Stimulated activated naive B cell treated with anti-CD40 and anti-IgM and Interleukin-4, amounts not matched to agents 10 μg/mL and 1 μg/mL and 100 μg/mL, for 72 hours (primary cell): ENCODE results near the gene TNC.

ENCODE experiments used
- ATAC-seq, 2 donors: fragments of 150-1000 bp; cut with Tn5 transposase; replicated peaks; 2 replicates each; pipeline ENCODE4 v1.10.0; 2021; ENCODE audit warnings: moderate library complexity in 1 of 2
- DNase-seq: peaks from one replicate; pipeline ENCODE4 v3.0.0; 2021
- H3K27ac Mint-ChIP-seq: one replicate; pipeline ENCODE4 v1.8.0; 2022; ENCODE audit warnings: mild to moderate bottlenecking, mixed read lengths
- H3K27me3 Mint-ChIP-seq, 2 donors: one replicate each; pipeline ENCODE4 v1.8.0; 2022; ENCODE audit warnings: mixed read lengths in 2 of 2
- H3K36me3 Mint-ChIP-seq, 2 donors: one replicate each; pipeline ENCODE4 v1.8.0; 2022; ENCODE audit warnings: mixed read lengths in 2 of 2, mild to moderate bottlenecking in 1 of 2
- H3K4me1 Mint-ChIP-seq, 2 donors: one replicate each; pipeline ENCODE4 v1.8.0; 2022; ENCODE audit warnings: mixed read lengths in 2 of 2, mild to moderate bottlenecking in 1 of 2
- H3K4me3 Mint-ChIP-seq, 2 donors: one replicate each; pipeline ENCODE4 v1.8.0; 2022; ENCODE audit warnings: mild to moderate bottlenecking in 2 of 2, mixed read lengths in 2 of 2, moderate library complexity in 1 of 2
- H3K9me3 Mint-ChIP-seq, 2 donors: one replicate each; pipeline ENCODE4 v1.8.0; 2022; ENCODE audit warnings: mixed read lengths in 2 of 2, mild to moderate bottlenecking in 1 of 2

TNC gene

GRCh38 chr9:115122937-115123336 lies 5.0 kb upstream of the TNC start:
- ATAC-seq (no peak), DNase-seq (no peak)
- peaks cover 5 to 6% of the 10 kb centered on the region in 2 donors for H3K9me3 Mint-ChIP-seq
- H3K4me1 Mint-ChIP-seq: no peaks in the 10 kb centered on the region
- H3K27ac Mint-ChIP-seq: no peak overlapping the region
- H3K36me3 Mint-ChIP-seq: peaks cover 0 to 4% of the 10 kb centered on the region in 2 donors
- H3K27me3 Mint-ChIP-seq: peaks cover 15 to 49% of the 10 kb centered on the region in 2 donors
- no peak overlapping the region for H3K4me3 Mint-ChIP-seq

DNA sequence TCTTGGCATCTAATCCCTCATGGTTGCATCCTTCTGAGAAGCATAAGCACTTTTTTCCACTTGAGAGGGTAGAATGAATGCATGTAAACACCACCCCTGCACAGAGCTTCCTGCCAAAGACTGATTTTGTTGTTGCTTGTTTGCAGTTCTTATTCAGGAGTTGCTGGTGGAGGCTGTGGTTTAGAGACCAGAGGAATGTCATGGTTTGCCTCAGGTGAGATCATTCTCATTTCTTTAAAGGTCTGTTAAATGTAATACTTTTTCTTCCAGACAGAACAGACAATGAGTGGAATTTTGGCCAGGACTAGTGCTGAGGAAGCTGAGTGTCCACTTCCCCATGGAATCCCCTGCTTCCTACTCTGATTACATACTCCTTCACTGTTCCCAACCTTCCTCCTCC lies 3.2 kb upstream of the TNC start:
- H3K27me3 Mint-ChIP-seq: peaks cover 29 to 64% of the 10 kb centered on the region in 2 donors
- no peak for ATAC-seq
- no peak overlapping the region for H3K4me3 Mint-ChIP-seq
- peaks cover 5 to 6% of the 10 kb centered on the region in 2 donors for H3K9me3 Mint-ChIP-seq
- no peak overlapping the region for H3K27ac Mint-ChIP-seq
- H3K4me1 Mint-ChIP-seq: no peaks in the 10 kb centered on the region
- peaks cover 0 to 4% of the 10 kb centered on the region in 2 donors for H3K36me3 Mint-ChIP-seq
- no peak for DNase-seq

GRCh38 chr9:115118879-115119218 lies 892 bp upstream of the TNC start:
- no peaks in the 10 kb centered on the region for H3K36me3 Mint-ChIP-seq
- H3K4me1 Mint-ChIP-seq: no peaks in the 10 kb centered on the region
- H3K27ac Mint-ChIP-seq: no peak overlapping the region
- DNase-seq (no peak), ATAC-seq (no peak)
- no peak overlapping the region for H3K4me3 Mint-ChIP-seq
- H3K27me3 Mint-ChIP-seq: peaks cover 28 to 57% of the 10 kb centered on the region in 2 donors
- H3K9me3 Mint-ChIP-seq: no peaks in the 10 kb centered on the region

- Mint-ChIP-seq H3K9me3 (no peaks in the 10 kb centered on the region), H3K4me3 (no peak overlapping the region), H3K27ac (no peak overlapping the region), H3K36me3 (no peaks in the 10 kb centered on the region), H3K4me1 (no peaks in the 10 kb centered on the region), H3K27me3 (peaks cover 32 to 51% of the 10 kb centered on the region in 2 donors)
- no peak for ATAC-seq
- no peak for DNase-seq
Observed at GRCh38 chr9:115116421-115117284, 1.3 kb downstream of the TNC start.

- Mint-ChIP-seq H3K4me1 (no peaks in the 10 kb centered on the region), H3K4me3 (no peak overlapping the region), H3K36me3 (no peaks in the 10 kb centered on the region), H3K27ac (no peak overlapping the region), H3K9me3 (no peaks in the 10 kb centered on the region), H3K27me3 (peaks cover 32 to 51% of the 10 kb centered on the region in 2 donors)
- DNase-seq: no peak
- ATAC-seq: no peak
Observed at GRCh38 chr9:115115924-115116323, 2.0 kb downstream of the TNC start.

- H3K27me3 Mint-ChIP-seq: peaks cover 30 to 54% of the 10 kb centered on the region in 2 donors
- no peak for DNase-seq
- H3K36me3 Mint-ChIP-seq: no peaks in the 10 kb centered on the region
- no peaks in the 10 kb centered on the region for H3K9me3 Mint-ChIP-seq
- no peaks in the 10 kb centered on the region for H3K4me1 Mint-ChIP-seq
- no peak overlapping the region for H3K27ac Mint-ChIP-seq
- no peak overlapping the region for H3K4me3 Mint-ChIP-seq
- ATAC-seq: no peak
Observed at GRCh38 chr9:115115117-115115880, 2.7 kb downstream of the TNC start.

DNA sequence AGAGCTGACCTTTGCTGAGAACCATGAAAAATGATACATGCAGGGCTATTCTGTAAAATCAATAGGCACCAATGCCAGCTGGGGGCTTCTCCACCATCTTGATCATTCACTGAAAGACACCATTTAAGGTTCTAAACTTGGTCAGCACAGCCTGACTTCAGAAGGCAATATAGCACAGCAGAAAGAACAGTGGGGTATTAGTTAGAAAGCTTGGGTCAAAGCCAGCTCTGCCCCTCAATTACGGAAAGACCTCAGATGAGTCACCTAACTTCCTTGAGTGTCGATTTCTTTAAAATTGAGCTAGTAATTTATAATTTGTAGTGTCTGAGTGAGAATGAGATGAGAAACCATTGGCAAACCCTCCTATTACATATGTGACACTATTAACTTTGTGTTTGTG lies 3.4 kb downstream of the TNC start:
- H3K36me3 Mint-ChIP-seq: no peaks in the 10 kb centered on the region
- H3K27me3 Mint-ChIP-seq: peaks cover 36 to 53% of the 10 kb centered on the region in 2 donors
- H3K4me3 Mint-ChIP-seq: no peak overlapping the region
- ATAC-seq (no peak), DNase-seq (no peak)
- H3K4me1 Mint-ChIP-seq: no peaks in the 10 kb centered on the region
- H3K27ac Mint-ChIP-seq: no peak overlapping the region
- no peaks in the 10 kb centered on the region for H3K9me3 Mint-ChIP-seq

DNA sequence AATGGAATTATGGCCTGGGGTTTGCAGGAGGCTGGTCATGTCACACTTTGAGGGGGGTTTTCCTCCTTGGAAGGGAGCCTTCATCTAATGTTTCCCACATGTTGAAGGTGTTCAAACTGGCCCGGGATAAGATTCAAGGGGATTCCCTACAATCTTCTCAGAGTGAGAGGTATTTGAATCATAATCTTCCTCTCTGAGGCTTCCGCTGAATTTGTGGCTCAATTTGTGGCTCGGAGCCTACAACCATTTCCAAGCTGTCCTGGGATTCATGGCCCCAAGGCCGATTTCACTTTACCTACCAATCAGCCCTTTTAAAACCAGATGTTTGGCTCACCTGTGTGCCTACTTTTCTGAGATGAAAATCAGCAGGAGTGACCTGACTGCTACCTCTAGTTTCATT lies 3.9 kb downstream of the TNC start:
- no peaks in the 10 kb centered on the region for H3K4me1 Mint-ChIP-seq
- H3K27ac Mint-ChIP-seq: no peak overlapping the region
- H3K27me3 Mint-ChIP-seq: peaks cover 36 to 50% of the 10 kb centered on the region in 2 donors
- ATAC-seq: no peak
- no peak for DNase-seq
- no peaks in the 10 kb centered on the region for H3K36me3 Mint-ChIP-seq
- no peaks in the 10 kb centered on the region for H3K9me3 Mint-ChIP-seq
- H3K4me3 Mint-ChIP-seq: no peak overlapping the region

DNA sequence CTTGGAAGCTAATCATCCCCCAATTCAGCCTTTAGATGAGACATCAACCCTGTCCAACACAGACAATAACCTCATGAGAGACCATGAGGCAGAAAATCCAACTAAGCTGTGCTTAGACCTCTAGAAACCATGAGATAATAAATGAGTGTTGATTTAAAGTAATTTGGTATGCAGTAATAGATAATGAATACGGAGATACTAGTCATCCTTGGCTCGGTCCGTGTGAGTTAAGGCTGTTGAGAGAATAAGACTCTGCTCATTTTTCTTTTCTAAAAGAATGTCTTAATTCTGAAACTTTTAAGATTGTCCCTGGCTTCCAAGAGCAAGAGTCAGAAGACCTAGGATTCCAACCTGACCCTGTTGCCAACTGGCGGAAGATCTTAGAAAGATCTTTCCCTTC lies 6.1 kb downstream of the TNC start:
- H3K36me3 Mint-ChIP-seq: no peaks in the 10 kb centered on the region
- ATAC-seq: no peak
- no peaks in the 10 kb centered on the region for H3K9me3 Mint-ChIP-seq

DNA sequence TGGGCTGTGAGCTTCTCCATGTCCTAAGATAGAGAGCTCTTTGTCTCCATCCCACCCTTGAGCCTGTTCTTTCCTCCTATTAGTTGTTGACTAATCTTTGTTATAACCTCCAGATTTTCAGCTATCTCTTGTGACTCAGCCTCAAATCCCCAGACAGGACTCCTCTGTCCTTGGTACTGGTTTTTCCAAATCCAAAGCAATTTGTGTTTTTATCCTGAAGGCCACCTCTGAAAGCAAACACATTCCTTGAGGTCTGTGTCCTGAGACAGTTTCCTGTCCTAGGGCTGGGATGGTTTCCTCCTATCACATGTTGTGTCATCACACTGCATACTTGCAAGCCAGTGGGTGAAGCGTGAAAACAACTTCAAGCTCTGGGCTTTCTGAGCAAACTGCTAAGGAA lies 8.5 kb downstream of the TNC start:
- H3K4me1 Mint-ChIP-seq: peaks cover 0 to 3% of the 10 kb centered on the region in 2 donors
- no peak for DNase-seq
- H3K36me3 Mint-ChIP-seq: no peaks in the 10 kb centered on the region
- no peak overlapping the region for H3K4me3 Mint-ChIP-seq
- peaks cover 27 to 38% of the 10 kb centered on the region in 2 donors for H3K27me3 Mint-ChIP-seq
- H3K9me3 Mint-ChIP-seq: no peaks in the 10 kb centered on the region
- no peak for ATAC-seq
- H3K27ac Mint-ChIP-seq: no peak overlapping the region

More for the DNA sequence above, 6.1 kb downstream of the TNC start:
- Mint-ChIP-seq H3K27me3 (peaks cover 29 to 34% of the 10 kb centered on the region in 2 donors), H3K4me1 (no peaks in the 10 kb centered on the region), H3K4me3 (no peak overlapping the region), H3K27ac (no peak overlapping the region)
- no peak for DNase-seq

- Mint-ChIP-seq H3K27ac (no peak overlapping the region), H3K36me3 (no peaks in the 10 kb centered on the region), H3K4me1 (peaks cover 0 to 3% of the 10 kb centered on the region in 2 donors), H3K4me3 (no peak overlapping the region), H3K27me3 (peaks cover 23 to 41% of the 10 kb centered on the region in 2 donors), H3K9me3 (no peaks in the 10 kb centered on the region)
- ATAC-seq (no peak), DNase-seq (no peak)
Observed at GRCh38 chr9:115107701-115108100, 10.3 kb downstream of the TNC start.

- Mint-ChIP-seq H3K36me3 (no peaks in the 10 kb centered on the region), H3K27ac (no peak overlapping the region), H3K4me1 (peaks cover 0 to 3% of the 10 kb centered on the region in 2 donors), H3K9me3 (no peaks in the 10 kb centered on the region), H3K27me3 (peaks cover 23 to 41% of the 10 kb centered on the region in 2 donors), H3K4me3 (no peak overlapping the region)
- DNase-seq (no peak), ATAC-seq (no peak)
Observed at GRCh38 chr9:115106642-115107041, 11.3 kb downstream of the TNC start.

DNA sequence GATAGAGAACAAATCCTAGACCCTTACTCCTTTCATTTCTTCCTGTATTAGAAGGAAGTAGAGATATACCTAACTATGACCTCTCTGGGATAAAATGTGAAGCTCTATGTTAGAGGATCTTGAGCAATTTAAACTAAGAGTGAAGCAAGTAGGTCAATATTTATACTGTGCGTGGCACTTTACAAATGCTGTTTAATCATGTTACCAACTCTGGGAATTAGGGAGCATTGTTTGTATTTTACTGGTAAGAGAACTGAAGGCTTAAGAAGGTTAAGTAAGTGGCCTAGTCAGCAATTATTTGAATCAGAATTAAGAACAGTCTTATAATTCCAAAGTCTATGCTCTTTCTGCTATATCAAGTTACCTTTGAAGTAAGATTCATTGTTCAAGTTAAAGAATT lies 12.0 kb downstream of the TNC start:
- peaks cover 23 to 44% of the 10 kb centered on the region in 2 donors for H3K27me3 Mint-ChIP-seq
- no peak for ATAC-seq

DNA sequence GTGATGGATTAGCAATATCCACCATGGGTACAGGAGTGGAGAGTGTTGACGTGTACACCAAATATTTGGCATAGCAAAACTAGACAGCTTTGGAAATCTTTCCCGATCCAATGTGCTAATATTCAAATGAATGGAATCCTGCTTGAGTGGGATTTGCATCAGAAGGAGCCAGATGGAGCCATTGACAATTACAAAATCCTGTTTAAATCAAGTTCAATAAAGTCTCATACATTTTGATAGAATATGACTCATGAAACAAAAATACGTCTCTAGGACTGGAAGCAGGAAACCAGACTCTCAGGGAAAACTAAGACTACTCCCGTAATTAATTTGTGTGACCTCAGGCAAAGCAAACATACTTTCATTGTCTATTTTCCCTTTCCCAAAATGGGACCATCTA lies 13.0 kb downstream of the TNC start:
- no peak overlapping the region for H3K4me3 Mint-ChIP-seq
- peaks cover 16 to 40% of the 10 kb centered on the region in 2 donors for H3K27me3 Mint-ChIP-seq
- no peaks in the 10 kb centered on the region for H3K9me3 Mint-ChIP-seq
- H3K4me1 Mint-ChIP-seq: peaks cover 0 to 3% of the 10 kb centered on the region in 2 donors
- DNase-seq (no peak), ATAC-seq (no peak)
- no peaks in the 10 kb centered on the region for H3K36me3 Mint-ChIP-seq
- H3K27ac Mint-ChIP-seq: no peak overlapping the region

More for the DNA sequence above, 12.0 kb downstream of the TNC start:
- H3K9me3 Mint-ChIP-seq: no peaks in the 10 kb centered on the region
- peaks cover 0 to 3% of the 10 kb centered on the region in 2 donors for H3K4me1 Mint-ChIP-seq
- DNase-seq: no peak
- no peak overlapping the region for H3K27ac Mint-ChIP-seq
- no peak overlapping the region for H3K4me3 Mint-ChIP-seq
- no peaks in the 10 kb centered on the region for H3K36me3 Mint-ChIP-seq
